A549 (cell line): ENCODE measurements around the gene NKIRAS1. TPM values are rescaled to one million over a fixed set of nuclear protein-coding genes. Genes with fewer than 3 reads are reported as not detected.

Source experiments
- ATAC-seq, 2 experiments: fragments of 200-7000 bp in 1 of 2; fragments of >200 bp in 1 of 2; cut with Nextera tagmentation in 1 of 2; cut with Tn5 transposase in 1 of 2; 3 replicates each; pipeline versions ENCODE4 v1.8.0 to v1.9.1; 2018 to 2020; ENCODE audit warnings: mild to moderate bottlenecking in 1 of 2, moderate library complexity in 1 of 2
- CTCF ChIA-PET: fragments of 300-600 bp; sonication (Branson Sonifier 250); formaldehyde crosslinking; extraction: SDS; loops from one replicate; lab custom pipeline; 2021; ENCODE audit warnings: antibody characterized with exemption, inconsistent platforms; lab: Yijun Ruan, JAX
- POLR2A ChIA-PET: fragments of 350-600 bp; formaldehyde crosslinking; extraction: SDS; loops from one replicate; lab custom pipeline; 2021; ENCODE audit warnings: antibody characterized with exemption, inconsistent platforms; lab: Yijun Ruan, JAX
- DNase-seq, 2 experiments: peaks; one replicate each; pipeline versions ENCODE4 v3.0.0 to v3.0.0-alpha.2; 2011 to 2016; ENCODE audit warnings: low read depth in 1 of 2, low spot score in 1 of 2
- FAIRE-seq: peaks from 2 replicates; lab custom pipeline; 2011; peaks lifted over from hg19 to GRCh38; lab: Jason Lieb, UNC
- H3K27ac ChIP-seq, 2 experiments: fragments of >200 bp; sonication (Bioruptor Twin); formaldehyde crosslinking; 3 replicates each; pipeline ENCODE4 v1.5.1; 2016 to 2017
- H3K4me1 ChIP-seq: fragments of >200 bp; sonication (Bioruptor Twin); formaldehyde crosslinking; 3 replicates; pipeline ENCODE4 v1.6.1; 2016
- H3K4me2 ChIP-seq: fragments of >200 bp; sonication (Bioruptor Twin); formaldehyde crosslinking; 3 replicates; pipeline ENCODE4 v1.6.1; 2016
- H3K4me3 ChIP-seq: fragments of >200 bp; sonication (Bioruptor Twin); formaldehyde crosslinking; 3 replicates; pipeline ENCODE4 v1.5.1; 2016
- H3K9me3 ChIP-seq: fragments of >200 bp; sonication (Bioruptor Twin); formaldehyde crosslinking; 3 replicates; pipeline ENCODE4 v1.6.1; 2016
- BCL3 ChIP-seq: fragments of >200 bp; sonication (Bioruptor Twin); formaldehyde crosslinking; IDR thresholded peaks from 3 replicates; pipeline ENCODE4 v1.6.1; 2016
- CBX2 ChIP-seq: fragments of 200-600 bp; sonication (generic); IDR thresholded peaks from 2 replicates; pipeline ENCODE4 v1.6.1; 2016; ENCODE audit warnings: low read depth, mild to moderate bottlenecking, borderline replicate concordance
- CBX8 ChIP-seq: fragments of 200-600 bp; sonication (generic); IDR thresholded peaks from 2 replicates; pipeline ENCODE4 v1.6.1; 2016
- CEBPB ChIP-seq, 2 experiments: fragments of >200 bp in 1 of 2; sonication (Bioruptor Twin) in 1 of 2; formaldehyde crosslinking in 1 of 2; IDR thresholded peaks; 2 replicates each; pipeline ENCODE4 v1.6.1; 2012 to 2016
- CTCF ChIP-seq: fragments of >200 bp; sonication (Bioruptor Twin); formaldehyde crosslinking; IDR thresholded peaks from 3 replicates; pipeline ENCODE4 v1.5.1; 2016
- FOSL2 ChIP-seq, 2 experiments: fragments of 450-650 bp in 1 of 2; fragments of >200 bp in 1 of 2; sonication (Bioruptor Twin) in 1 of 2; formaldehyde crosslinking; IDR thresholded peaks; 2 replicates each; pipeline versions ENCODE4 v1.5.0 to v1.6.1; 2016 to 2020; ENCODE audit warnings: mild to moderate bottlenecking in 1 of 2, moderate library complexity in 1 of 2
- HOXA7 ChIP-seq: fragments of 250-450 bp; sonication (Bioruptor Pico); IDR thresholded peaks from 2 replicates; pipeline ENCODE4 v1.5.0; 2020; ENCODE audit warnings: mild to moderate bottlenecking, moderate library complexity
- HOXB13 ChIP-seq: fragments of 250-450 bp; sonication (Bioruptor Pico); IDR thresholded peaks from 2 replicates; pipeline ENCODE4 v1.5.0; 2020; ENCODE audit warnings: low read depth, mild to moderate bottlenecking, moderate library complexity
- JUNB ChIP-seq: fragments of >200 bp; sonication (Bioruptor Twin); formaldehyde crosslinking; IDR thresholded peaks from 2 replicates; pipeline ENCODE4 v1.6.1; 2016
- NFE2L2 ChIP-seq: fragments of 150-350 bp; conservative IDR thresholded peaks from 2 replicates; pipeline ENCODE4 v1.6.1; 2014; ENCODE audit warnings: low read length
- POLR2AphosphoS2 ChIP-seq: conservative IDR thresholded peaks from 2 replicates; pipeline ENCODE4 v1.6.1; 2012; ENCODE audit warnings: low read length, improper control_type of control experiment, inconsistent platforms
- RFX5 ChIP-seq: fragments of 450-650 bp; IDR thresholded peaks from 2 replicates; pipeline ENCODE4 v1.7.1; 2014; ENCODE audit warnings: antibody characterized with exemption, mild to moderate bottlenecking, moderate library complexity
- TP53 ChIP-seq: fragments of 250-450 bp; sonication (Bioruptor Pico); IDR thresholded peaks from 2 replicates; pipeline ENCODE4 v1.5.0; 2021; ENCODE audit warnings: mild to moderate bottlenecking, moderate library complexity
- ZC3H11A ChIP-seq: fragments of 450-650 bp; IDR thresholded peaks from 2 replicates; pipeline ENCODE4 v1.6.1; 2014; ENCODE audit warnings: antibody characterized with exemption, mild to moderate bottlenecking
- ZFP36 ChIP-seq: fragments of 450-650 bp; IDR thresholded peaks from 2 replicates; pipeline ENCODE4 v1.6.1; 2014; ENCODE audit warnings: borderline replicate concordance; ENCODE audit not compliant: partially characterized antibody
- WGBS: methylation state at CpG from one replicate; pipeline ENCODE4 v1.1.6; 2017; ENCODE audit errors: missing lambda C conversion rate; 5-methylcytosine and 5-hydroxymethylcytosine counted together
- polyA plus RNA-seq, 4 experiments: library from polyadenylated mRNA; depleted of rRNA in 3 of 4; stranded (reverse); fragments of >200 nt; fragmentation: RNase III in 1 of 4; extraction: RNeasy Plus Mini Kit Qiagen cat#74134 plus additional on column Dnase treatment in 1 of 4; gene quantifications; 2 replicates in 3 of 4; 3 replicates in 1 of 4; pipeline ENCODE4 v1.2.3, GENCODE V29; 2011 to 2017
- TF ChIP-seq, protein P1 (sequence below): fragments of >200 bp; sonication (Bioruptor Twin); formaldehyde crosslinking; IDR thresholded peaks from 2 replicates; pipeline ENCODE4 v1.6.1; 2016
- TF ChIP-seq, protein P2 (sequence below): fragments of 150-350 bp; IDR thresholded peaks from 2 replicates; pipeline ENCODE4 v1.6.1; 2014; ENCODE audit warnings: low read depth, mild to moderate bottlenecking, low read length

NKIRAS1 gene
- polyA plus RNA-seq, 2 of the 4 experiments (the other 2 are of a cell fraction) = 15.5 to 16.8 TPM

DNA sequence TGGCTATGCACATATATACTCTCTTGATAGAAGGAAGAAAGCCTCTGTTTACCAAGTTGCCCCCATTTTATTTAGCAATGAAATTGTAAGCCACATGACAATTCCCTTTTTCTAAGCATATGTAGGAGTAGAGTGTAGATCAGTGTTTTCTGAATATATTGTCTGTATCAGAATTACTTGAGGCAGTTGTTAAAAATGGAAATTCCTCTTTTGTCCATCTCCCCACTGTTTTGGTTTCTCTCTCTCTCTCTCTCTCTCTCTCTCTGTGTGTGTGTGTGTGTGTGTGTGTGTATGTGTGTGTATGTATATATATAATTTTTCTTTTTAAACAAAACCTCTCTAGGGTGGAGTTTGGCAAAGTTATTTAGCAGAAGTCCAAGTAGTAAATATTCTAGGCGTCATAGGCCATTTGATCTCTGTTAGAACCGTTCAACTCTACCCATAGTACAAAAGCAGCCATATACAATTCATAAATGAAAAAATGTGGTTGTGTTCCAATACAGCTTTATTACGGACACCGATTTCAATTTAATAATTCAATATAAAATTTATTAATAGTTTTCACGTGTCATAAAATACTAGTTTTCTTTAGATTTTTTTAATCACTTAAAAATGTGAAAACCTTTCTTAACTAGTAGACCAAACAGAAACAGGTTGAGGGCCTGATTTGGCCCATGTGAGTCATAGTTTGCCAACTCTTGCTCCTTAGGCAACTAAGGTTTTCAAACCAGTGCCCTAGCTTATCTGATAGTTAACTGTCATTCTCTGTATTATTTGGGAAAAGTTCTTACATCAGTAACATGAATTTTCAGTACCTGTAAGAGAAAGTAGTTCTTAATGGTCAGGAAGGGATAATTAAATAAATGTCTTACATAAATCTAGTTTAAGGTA, 71.2 kb downstream of the NKIRAS1 start:
- no peak for FAIRE-seq
- WGBS = 92% methylated on average over 5 of the region's 5 CpGs
- H3K27ac ChIP-seq = no peak overlapping the region
- TF ChIP-seq TP53 (CRISPR knock-in tag) (no peak), FOSL2 (IDR thresholded peaks at IDR 0.05) (no peak), FOSL2 (CRISPR knock-in tag; IDR thresholded peaks at IDR 0.05) (0 out of 2 replicates have a peak, but pooled peaks have one; percentile 5)
- no peak overlapping the region for H3K4me2 ChIP-seq
- ChIA-PET POLR2A (interaction anchor here (1.4 kb wide), 1 partner anchor 71 kb away, joined by 5 read pairs; the partner anchor contains the start of genes NKIRAS1 and RPL15), CTCF (interaction anchor here (0.5 to 1.3 kb wide), 3 partner anchors 14 to 137 kb away, joined by 3 to 4 read pairs (median 3); no protein-coding TSS in a partner anchor)
- no peak for ATAC-seq
- H3K4me3 ChIP-seq = no peak overlapping the region
- no peak for DNase-seq
- H3K9me3 ChIP-seq = no peaks in the 10 kb centered on the region
- peaks cover 4% of the 10 kb centered on the region; the same call in 1 of the 3 replicates for H3K4me1 ChIP-seq

- no peak for FAIRE-seq
- no peak for ATAC-seq
- TF ChIP-seq ZFP36 = no peak
- no peak for TF ChIP-seq CTCF
- no peak for TF ChIP-seq BCL3
- TF ChIP-seq CEBPB (IDR thresholded peaks at IDR 0.05) = no peak
- TF ChIP-seq POLR2AphosphoS2 = no peak
- TF ChIP-seq, protein P1, sequence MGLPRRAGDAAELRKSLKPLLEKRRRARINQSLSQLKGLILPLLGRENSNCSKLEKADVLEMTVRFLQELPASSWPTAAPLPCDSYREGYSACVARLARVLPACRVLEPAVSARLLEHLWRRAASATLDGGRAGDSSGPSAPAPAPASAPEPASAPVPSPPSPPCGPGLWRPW = no peak
- no peak for TF ChIP-seq NFE2L2
- no peak for TF ChIP-seq HOXB13 (CRISPR knock-in tag)
- TF ChIP-seq CBX2 = no peak
- TF ChIP-seq, protein P2, sequence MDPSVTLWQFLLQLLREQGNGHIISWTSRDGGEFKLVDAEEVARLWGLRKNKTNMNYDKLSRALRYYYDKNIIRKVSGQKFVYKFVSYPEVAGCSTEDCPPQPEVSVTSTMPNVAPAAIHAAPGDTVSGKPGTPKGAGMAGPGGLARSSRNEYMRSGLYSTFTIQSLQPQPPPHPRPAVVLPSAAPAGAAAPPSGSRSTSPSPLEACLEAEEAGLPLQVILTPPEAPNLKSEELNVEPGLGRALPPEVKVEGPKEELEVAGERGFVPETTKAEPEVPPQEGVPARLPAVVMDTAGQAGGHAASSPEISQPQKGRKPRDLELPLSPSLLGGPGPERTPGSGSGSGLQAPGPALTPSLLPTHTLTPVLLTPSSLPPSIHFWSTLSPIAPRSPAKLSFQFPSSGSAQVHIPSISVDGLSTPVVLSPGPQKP = no peak
- TF ChIP-seq RFX5 = no peak
- no peak for TF ChIP-seq JUNB
- TF ChIP-seq HOXA7 = no peak
- no peak for TF ChIP-seq ZC3H11A
- TF ChIP-seq CBX8 = no peak
- ChIA-PET CTCF (no interaction called here), POLR2A (no interaction called here)
- no peak overlapping the region for H3K4me3 ChIP-seq
- 90% methylated on average over 3 of the region's 3 CpGs for whole genome bisulfite sequencing
- no peak overlapping the region for H3K4me2 ChIP-seq
- DNase-seq = no peak
- H3K27ac ChIP-seq = no peak overlapping the region; a peak in 1 of 6 replicates
- no peaks in the 10 kb centered on the region for H3K9me3 ChIP-seq
- peaks cover 9% of the 10 kb centered on the region; the same call in 1 of the 3 replicates for H3K4me1 ChIP-seq
Observed at GRCh38 chr3:23843869-23844268, 72.9 kb downstream of the NKIRAS1 start.

Other genes with a start within 250 kb of the NKIRAS1 start
- 171 and 198 TPM in 2 replicates for gene UBE2E1, start 111.0 kb downstream of the NKIRAS1 start, polyA plus RNA-seq (2011; rRNA removed)
- gene UBE2E1, start 111.0 kb downstream of the NKIRAS1 start, polyA plus RNA-seq (2017; fragmentation: RNase III; extraction: RNeasy Plus Mini Kit Qiagen cat#74134 plus additional on column Dnase treatment) = 151 to 156 TPM (median 151 TPM) in 3 replicates
- gene RPL15, start 142 bp upstream of the NKIRAS1 start, polyA plus RNA-seq (2011; rRNA removed) = 2,933 and 3,149 TPM in 2 replicates
- 2,088 to 2,178 TPM (median 2,158 TPM) in 3 replicates for gene RPL15, start 142 bp upstream of the NKIRAS1 start, polyA plus RNA-seq (2017; fragmentation: RNase III; extraction: RNeasy Plus Mini Kit Qiagen cat#74134 plus additional on column Dnase treatment)
- 18.5 and 18.6 TPM in 2 replicates for gene NR1D2, start 28.3 kb upstream of the NKIRAS1 start, polyA plus RNA-seq (2011; rRNA removed)
- gene NR1D2, start 28.3 kb upstream of the NKIRAS1 start, polyA plus RNA-seq (2017; fragmentation: RNase III; extraction: RNeasy Plus Mini Kit Qiagen cat#74134 plus additional on column Dnase treatment) = 7.2 to 8.1 TPM (median 7.4 TPM) in 3 replicates